HG02885 (cell line): ENCODE measurements around the gene PASK.

ENCODE experiments used
- ATAC-seq: cut with Tn5 transposase; IDR thresholded peaks from one replicate; pipeline ENCODE4 v1.9.1; 2021; ENCODE audit warnings: mild to moderate bottlenecking; ENCODE audit not compliant: unreplicated experiment, poor library complexity

Gene PASK

GRCh38 chr2:241088791-241089732 lies 60.2 kb downstream of the PASK start:
- ATAC-seq: no peak

- ATAC-seq: no peak
Observed at GRCh38 chr2:241088376-241088775, 60.9 kb downstream of the PASK start.

GRCh38 chr2:241087420-241088268 lies 61.6 kb downstream of the PASK start:
- no peak for ATAC-seq

- ATAC-seq: no peak
Observed at GRCh38 chr2:241084856-241085444, 64.3 kb downstream of the PASK start.

- no peak for ATAC-seq
Observed at GRCh38 chr2:241083091-241083415, 66.2 kb downstream of the PASK start.

- no peak for ATAC-seq
Observed at GRCh38 chr2:241082341-241083090, 66.8 kb downstream of the PASK start.

GRCh38 chr2:241081643-241082340 lies 67.5 kb downstream of the PASK start:
- no peak for ATAC-seq

- ATAC-seq: no peak
Observed at GRCh38 chr2:241081190-241081642, 68.1 kb downstream of the PASK start.

- ATAC-seq: no peak
Observed at GRCh38 chr2:241080405-241081189, 68.7 kb downstream of the PASK start.

GRCh38 chr2:241074901-241075540 lies 74.3 kb downstream of the PASK start:
- ATAC-seq: no peak

- no peak for ATAC-seq
Observed at GRCh38 chr2:241074065-241074818, 75.0 kb downstream of the PASK start.

- ATAC-seq: no peak
Observed at GRCh38 chr2:241073166-241074064, 75.9 kb downstream of the PASK start.

GRCh38 chr2:241072553-241073165 lies 76.6 kb downstream of the PASK start:
- ATAC-seq: no peak

GRCh38 chr2:241072151-241072550 lies 77.1 kb downstream of the PASK start:
- ATAC-seq: no peak

GRCh38 chr2:241071677-241072111 lies 77.6 kb downstream of the PASK start:
- ATAC-seq: no peak
